H1 (cell line): ENCODE measurements around the gene UBQLN1. TPM values are rescaled to one million over a fixed set of nuclear protein-coding genes. Genes with fewer than 3 reads are reported as not detected.

Source experiments
- CHD2 ChIP-seq: IDR thresholded peaks from 2 replicates; pipeline ENCODE4 v1.6.1; 2012; ENCODE audit warnings: low read length, improper control_type of control experiment
- CHD7 ChIP-seq: fragments of 300-600 bp; sonication (generic); IDR thresholded peaks from 2 replicates; pipeline ENCODE4 v1.7.1; 2012; ENCODE audit warnings: low read length, moderate library complexity, mild to moderate bottlenecking, inconsistent platforms; ENCODE audit not compliant: insufficient replicate concordance
- CREB1 ChIP-seq: IDR thresholded peaks from 2 replicates; pipeline ENCODE4 v1.6.1; 2012; ENCODE audit warnings: inconsistent platforms
- CTBP2 ChIP-seq: IDR thresholded peaks from 2 replicates; pipeline ENCODE4 v1.7.0; 2011; ENCODE audit warnings: borderline replicate concordance, mild to moderate bottlenecking, moderate library complexity, mixed read lengths, low read length; ENCODE audit not compliant: insufficient read depth, insufficient read length
- KDM4A ChIP-seq: IDR thresholded peaks from one replicate; pipeline ENCODE4 v1.7.1; 2012; ENCODE audit warnings: low read depth, mild to moderate bottlenecking, moderate library complexity, low read length, inconsistent platforms; ENCODE audit not compliant: severe bottlenecking
- RBBP5 ChIP-seq: IDR thresholded peaks from 2 replicates; pipeline ENCODE4 v1.7.1; 2012; ENCODE audit warnings: low read depth, mild to moderate bottlenecking, inconsistent platforms, low read length, moderate library complexity, borderline replicate concordance
- SIN3A ChIP-seq, 2 experiments: IDR thresholded peaks in 1 of 2; conservative IDR thresholded peaks in 1 of 2; 2 replicates each; pipeline ENCODE4 v1.6.1; 2011 to 2012; ENCODE audit warnings: low read length in 2 of 2, improper control_type of control experiment in 1 of 2, low read depth in 1 of 2, mild to moderate bottlenecking in 1 of 2
- polyA plus RNA-seq, 7 experiments: library from polyadenylated mRNA; depleted of rRNA in 3 of 7; stranded (reverse) in 5 of 7; unstranded in 2 of 7; fragments of >200 nt in 5 of 7; fragments of 200-250 nt in 2 of 7; gene quantifications; 1 replicate in 5 of 7; 2 replicates in 1 of 7; 4 replicates in 1 of 7; pipeline versions ENCODE4 v1.2.1 to v1.2.3, GENCODE V29; 2011 to 2013; ENCODE audit warnings: missing spikeins in 2 of 7, mixed read lengths in 2 of 7
- total RNA-seq: library from RNA; stranded (reverse); fragmentation: NEBNext Ultra II Directional; extraction: Animal tissue kit (Norgen Biotek cat#: 25700); gene quantifications from 2 replicates; pipeline ENCODE4 v1.2.1, GENCODE V29; 2021
- TF ChIP-seq, protein P1 (sequence below): IDR thresholded peaks from 2 replicates; pipeline ENCODE4 v1.6.1; 2012; ENCODE audit warnings: inconsistent platforms

Gene UBQLN1
- total and polyA plus RNA-seq, 2 of the 8 experiments (the other 6 are each of a cell fraction or from before 2014, with no cell fraction given), result 62.4 to 105 TPM

- TF ChIP-seq, protein P1, sequence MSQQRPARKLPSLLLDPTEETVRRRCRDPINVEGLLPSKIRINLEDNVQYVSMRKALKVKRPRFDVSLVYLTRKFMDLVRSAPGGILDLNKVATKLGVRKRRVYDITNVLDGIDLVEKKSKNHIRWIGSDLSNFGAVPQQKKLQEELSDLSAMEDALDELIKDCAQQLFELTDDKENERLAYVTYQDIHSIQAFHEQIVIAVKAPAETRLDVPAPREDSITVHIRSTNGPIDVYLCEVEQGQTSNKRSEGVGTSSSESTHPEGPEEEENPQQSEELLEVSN, result peak; percentile 20
- peak; percentile 11 to 27; a peak in 1 of 4 replicates for TF ChIP-seq SIN3A (conservative IDR thresholded peaks at IDR 0.05 in 1 of 2, IDR thresholded peaks at IDR 0.05 in 1 of 2; ENCODE audit: low read depth in 1 of 2, low read length in 2 of 2)
- TF ChIP-seq KDM4A, result peak; percentile 98
- TF ChIP-seq CHD2, result no peak
- TF ChIP-seq CREB1, result peak; percentile 71; the same call in 1 of the 2 replicates
- TF ChIP-seq CHD7, result no peak
- peak; percentile 98 for TF ChIP-seq RBBP5
- TF ChIP-seq CTBP2, result no peak
These were observed 84.6 kb downstream of the UBQLN1 start, which contains the start of gene IDNK (continued) for GRCh38 chr9:83622939-83623678.
